GM12865 (cell line): ENCODE measurements around the gene MBOAT2.

Experiments used
- DNase-seq: peaks from one replicate; pipeline ENCODE4 v3.0.0; 2010; ENCODE audit warnings: low read depth
- H3K4me3 ChIP-seq: 2 replicates; pipeline ENCODE4 v1.5.1; 2011; ENCODE audit warnings: mild to moderate bottlenecking, low read depth, low read length, control low read depth
- TF ChIP-seq, protein P1 (sequence below): IDR thresholded peaks from 2 replicates; pipeline ENCODE4 v1.5.1; 2011; ENCODE audit warnings: low read length, control low read depth, low read depth, inconsistent platforms; ENCODE audit not compliant: insufficient read depth; ENCODE audit errors: missing control alignments

MBOAT2 gene

DNA sequence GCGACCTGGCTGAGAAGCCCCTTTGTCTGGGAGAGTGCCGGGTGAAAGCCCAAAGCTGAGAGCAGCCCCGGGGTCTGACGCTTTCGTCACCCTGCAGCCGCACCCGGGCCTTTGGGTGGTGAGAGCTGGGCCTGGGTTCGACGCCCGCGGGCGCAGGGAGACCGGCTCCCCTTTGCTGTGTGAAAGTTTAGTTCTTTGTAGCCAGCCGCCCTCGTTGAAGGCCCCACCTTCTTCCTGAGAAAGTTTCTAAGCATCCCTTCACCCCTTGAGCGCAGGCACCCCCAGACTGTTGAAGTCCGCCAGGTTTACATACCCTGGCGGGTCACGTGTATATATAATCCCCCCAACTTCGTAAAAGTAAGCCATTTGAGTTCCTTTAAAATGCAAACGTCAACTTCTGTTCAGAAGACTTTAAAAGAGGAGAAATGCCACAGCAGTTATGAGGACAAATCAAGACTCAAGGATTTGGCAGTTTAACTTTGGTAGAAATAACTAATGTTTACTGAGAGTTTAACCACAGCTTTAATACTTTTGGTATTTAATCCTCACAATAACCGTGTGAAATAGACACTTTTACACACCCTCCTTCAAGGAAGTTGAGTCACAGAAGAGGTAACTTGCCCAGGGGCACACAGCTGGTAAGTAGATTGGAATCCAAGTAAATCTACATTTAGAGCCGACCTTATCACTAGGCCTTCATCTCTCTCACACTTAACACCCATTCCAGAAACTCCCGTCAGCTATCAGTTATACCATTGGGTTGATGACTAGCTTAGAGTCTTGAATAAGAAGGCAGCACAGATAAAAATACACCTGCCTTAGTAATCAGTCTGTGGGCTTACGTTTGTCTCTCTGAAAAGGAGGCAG, 1.1 kb upstream of the MBOAT2 start:
- H3K4me3 ChIP-seq, result peak overlapping the region; percentile 71
- TF ChIP-seq, protein P1, sequence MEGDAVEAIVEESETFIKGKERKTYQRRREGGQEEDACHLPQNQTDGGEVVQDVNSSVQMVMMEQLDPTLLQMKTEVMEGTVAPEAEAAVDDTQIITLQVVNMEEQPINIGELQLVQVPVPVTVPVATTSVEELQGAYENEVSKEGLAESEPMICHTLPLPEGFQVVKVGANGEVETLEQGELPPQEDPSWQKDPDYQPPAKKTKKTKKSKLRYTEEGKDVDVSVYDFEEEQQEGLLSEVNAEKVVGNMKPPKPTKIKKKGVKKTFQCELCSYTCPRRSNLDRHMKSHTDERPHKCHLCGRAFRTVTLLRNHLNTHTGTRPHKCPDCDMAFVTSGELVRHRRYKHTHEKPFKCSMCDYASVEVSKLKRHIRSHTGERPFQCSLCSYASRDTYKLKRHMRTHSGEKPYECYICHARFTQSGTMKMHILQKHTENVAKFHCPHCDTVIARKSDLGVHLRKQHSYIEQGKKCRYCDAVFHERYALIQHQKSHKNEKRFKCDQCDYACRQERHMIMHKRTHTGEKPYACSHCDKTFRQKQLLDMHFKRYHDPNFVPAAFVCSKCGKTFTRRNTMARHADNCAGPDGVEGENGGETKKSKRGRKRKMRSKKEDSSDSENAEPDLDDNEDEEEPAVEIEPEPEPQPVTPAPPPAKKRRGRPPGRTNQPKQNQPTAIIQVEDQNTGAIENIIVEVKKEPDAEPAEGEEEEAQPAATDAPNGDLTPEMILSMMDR, result no peak
- DNase-seq, result no peak

DNA sequence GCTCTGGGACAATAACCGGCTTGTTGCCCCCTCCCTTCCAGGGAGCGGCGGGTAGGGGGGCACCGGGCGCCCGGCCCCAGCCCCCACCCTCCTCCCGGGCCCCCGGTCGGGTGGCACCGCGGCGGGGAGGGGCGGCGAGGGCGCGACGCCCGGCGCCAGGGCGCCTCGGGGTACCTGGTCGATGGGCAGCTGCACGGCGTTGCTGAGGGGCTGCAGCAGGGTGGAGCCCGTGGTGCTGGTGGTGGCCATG, 193 bp downstream of the MBOAT2 start:
- DNase-seq, result no peak
- TF ChIP-seq, protein P1, result no peak
- H3K4me3 ChIP-seq, result peak overlapping the region; percentile 48

DNA sequence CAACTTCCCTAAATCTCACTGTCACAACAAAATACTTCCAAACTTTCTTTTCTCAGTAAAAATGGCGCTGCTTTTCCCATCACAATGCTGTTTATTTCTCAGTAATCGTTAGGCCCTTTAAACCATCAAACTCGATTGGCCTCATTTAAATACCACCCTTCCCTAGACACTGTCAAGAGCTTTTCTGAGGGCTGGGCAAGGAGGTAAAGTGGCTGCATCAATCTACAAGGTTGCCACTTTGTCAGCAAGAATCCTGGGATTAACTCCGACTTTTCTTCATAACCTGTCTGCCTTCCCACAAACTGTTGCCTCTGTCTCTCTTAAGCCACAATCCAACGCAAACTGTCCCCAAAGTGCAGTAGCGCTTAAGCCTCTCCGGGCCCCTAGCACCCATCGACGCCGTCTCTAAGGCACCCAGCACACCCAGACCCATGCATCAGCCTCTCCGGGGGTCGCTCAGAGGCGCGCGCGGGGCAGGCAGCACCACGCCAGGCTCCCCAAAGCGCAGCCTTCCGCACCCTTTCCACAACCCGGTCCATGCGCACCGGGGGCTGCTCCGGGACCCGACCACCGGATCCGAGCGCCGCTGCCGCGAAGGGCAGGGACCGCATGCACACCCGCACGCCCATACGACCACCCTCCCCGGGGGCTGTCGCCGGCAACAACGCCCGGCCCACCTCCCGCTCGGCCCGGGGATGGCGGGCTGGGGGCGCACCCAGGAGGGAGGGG, 683 bp downstream of the MBOAT2 start:
- H3K4me3 ChIP-seq, result peak overlapping the region; percentile 48
- TF ChIP-seq, protein P1, result no peak
- DNase-seq, result no peak

DNA sequence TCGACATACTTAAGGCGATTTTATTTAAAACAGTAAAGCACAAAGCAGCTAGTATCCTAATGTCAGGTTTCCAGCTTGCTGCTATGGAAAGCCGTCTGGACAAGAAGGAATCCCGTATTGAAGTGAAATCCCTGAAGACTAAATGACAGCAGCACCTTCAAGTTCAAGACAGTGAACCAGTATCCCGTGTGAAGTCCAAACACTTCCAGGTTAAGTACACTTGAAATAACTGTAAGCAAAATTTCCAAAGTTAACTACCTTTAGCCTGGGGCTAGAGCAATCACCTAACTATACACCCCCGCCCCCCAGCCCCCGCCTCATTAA, 1.2 kb downstream of the MBOAT2 start:
- DNase-seq, result no peak
- no peak overlapping the region for H3K4me3 ChIP-seq
- TF ChIP-seq, protein P1, result no peak

DNA sequence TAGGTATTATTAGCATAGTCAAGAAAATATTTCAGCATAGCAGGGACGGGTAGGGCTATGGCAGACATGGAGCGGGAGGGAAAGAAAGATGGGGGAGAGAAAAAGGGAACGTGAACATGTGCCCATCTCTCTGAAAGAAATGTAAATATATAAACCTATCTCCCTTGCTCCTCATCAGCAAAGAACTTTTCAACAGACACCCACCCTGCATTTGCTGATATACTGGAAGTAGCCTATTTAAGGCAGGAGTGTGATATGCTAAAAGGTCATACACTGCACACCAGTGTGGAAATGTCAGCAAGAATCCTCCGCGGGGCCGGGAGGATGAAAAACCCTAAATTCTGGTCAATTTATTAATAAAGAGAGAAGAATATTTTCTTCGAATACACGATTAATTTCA, 1.7 kb downstream of the MBOAT2 start:
- TF ChIP-seq, protein P1, result no peak
- no peak overlapping the region for H3K4me3 ChIP-seq
- no peak for DNase-seq

DNA sequence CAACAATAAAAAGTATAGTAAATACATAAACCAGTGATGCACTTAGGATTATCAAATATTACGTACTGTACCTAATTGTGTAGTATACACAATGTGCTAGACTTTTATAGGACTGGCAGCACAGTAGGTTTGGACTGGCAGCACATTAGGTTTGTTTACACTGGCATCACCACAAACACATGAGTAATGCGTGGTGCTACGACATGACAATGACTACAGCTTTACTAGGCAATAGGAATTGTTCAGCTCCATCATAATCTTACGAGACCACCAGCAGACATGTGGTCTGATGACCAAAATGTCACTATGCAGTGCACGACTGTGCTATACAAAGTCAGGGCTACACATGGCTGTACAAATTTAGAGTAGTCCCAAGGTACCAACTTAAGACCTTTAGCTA, 2.3 kb downstream of the MBOAT2 start:
- TF ChIP-seq, protein P1, result no peak
- no peak overlapping the region for H3K4me3 ChIP-seq
- no peak for DNase-seq
